Esophagus squamous epithelium (tissue), 4 donors: ENCODE measurements around the gene RSBN1L.

Source experiments
- CTCF ChIP-seq, 6 experiments: fragments of 450-650 bp in 4 of 6; fragments of 200-600 bp in 2 of 6; sonication (generic) in 2 of 6; IDR thresholded peaks; one replicate each; pipeline ENCODE4 v1.5.1; 2016 to 2019; ENCODE audit warnings: antibody characterized with exemption in 6 of 6, mild to moderate bottlenecking in 4 of 6, moderate library complexity in 4 of 6
- POLR2A ChIP-seq, 4 donors: fragments of 450-650 bp; IDR thresholded peaks; one replicate each; pipeline ENCODE4 v1.6.1; 2017; ENCODE audit warnings: antibody characterized with exemption in 4 of 4, mild to moderate bottlenecking in 4 of 4, moderate library complexity in 3 of 4

GRCh38 chr7:77707504-77707992, 11.3 kb downstream of the RSBN1L start:
- TF ChIP-seq CTCF (IDR thresholded peaks at IDR 0.05): no peak
- TF ChIP-seq POLR2A (IDR thresholded peaks at IDR 0.05): no peak
